Measurements from ENCODE around the gene SMTNL1. TPM values are rescaled to one million over a fixed set of nuclear protein-coding genes. Genes with fewer than 3 reads are reported as not detected.

Gene SMTNL1
- total RNA-seq (2014; rRNA removed), result not detected in 2 replicates
- polyA plus RNA-seq (2012), result not detected

GRCh38 chr11:57536947-57537619, at the start of gene SMTNL1:
Gene SMTNL1, plus strand, starts transcription at chr11:57537595. Its CDS starts 5,048 bp downstream, at chr11:57542643.
- DNase-seq (ENCODE audit: low read depth), result no peak

GRCh38 chr11:57487920-57488659, 49.3 kb upstream of the SMTNL1 start:
- no peak for DNase-seq (ENCODE audit: low read depth)

GRCh38 chr11:57490456-57491248, 46.7 kb upstream of the SMTNL1 start:
- DNase-seq (ENCODE audit: low read depth), result peak; percentile 36

GRCh38 chr11:57491371-57492061, 45.9 kb upstream of the SMTNL1 start:
- peak; percentile 36 for DNase-seq (ENCODE audit: low read depth)

- DNase-seq (ENCODE audit: low read depth), result no peak
Measured at GRCh38 chr11:57493507-57494503, 43.6 kb upstream of the SMTNL1 start.

GRCh38 chr11:57496109-57496820, 41.1 kb upstream of the SMTNL1 start:
- no peak for DNase-seq (ENCODE audit: low read depth)

GRCh38 chr11:57497303-57498247, 39.8 kb upstream of the SMTNL1 start:
- DNase-seq (ENCODE audit: low read depth), result no peak

GRCh38 chr11:57498540-57498939, 38.9 kb upstream of the SMTNL1 start:
- no peak for DNase-seq (ENCODE audit: low read depth)

GRCh38 chr11:57499413-57499982, 37.9 kb upstream of the SMTNL1 start:
- DNase-seq (ENCODE audit: low read depth), result peak; percentile 87

- DNase-seq (ENCODE audit: low read depth), result no peak
Measured at GRCh38 chr11:57499983-57500461, 37.4 kb upstream of the SMTNL1 start.

- DNase-seq (ENCODE audit: low read depth), result no peak
Measured at GRCh38 chr11:57500515-57500914, 36.9 kb upstream of the SMTNL1 start.

- no peak for DNase-seq (ENCODE audit: low read depth)
Measured at GRCh38 chr11:57500926-57501325, 36.5 kb upstream of the SMTNL1 start.

GRCh38 chr11:57501953-57502352, 35.4 kb upstream of the SMTNL1 start:
- DNase-seq (ENCODE audit: low read depth), result no peak

- no peak for DNase-seq (ENCODE audit: low read depth)
Measured at GRCh38 chr11:57502376-57502775, 35.0 kb upstream of the SMTNL1 start.

- no peak for DNase-seq (ENCODE audit: low read depth)
Measured at GRCh38 chr11:57502870-57503269, 34.5 kb upstream of the SMTNL1 start.

- no peak for DNase-seq (ENCODE audit: low read depth)
Measured at GRCh38 chr11:57504511-57504910, 32.9 kb upstream of the SMTNL1 start.

- DNase-seq (ENCODE audit: low read depth), result no peak
Measured at GRCh38 chr11:57506522-57506921, 30.9 kb upstream of the SMTNL1 start.
